ENCODE results near the gene PCSK4. TPM values are rescaled to one million over a fixed set of nuclear protein-coding genes. Genes with fewer than 3 reads are reported as not detected.

PCSK4 gene
- total and polyA plus RNA-seq, 9 of the 15 experiments (the other 6 are each of a cell fraction or from before 2014, with no cell fraction given), result 0.01 to 9.1 (median 2.1) TPM; not detected in 1

DNA sequence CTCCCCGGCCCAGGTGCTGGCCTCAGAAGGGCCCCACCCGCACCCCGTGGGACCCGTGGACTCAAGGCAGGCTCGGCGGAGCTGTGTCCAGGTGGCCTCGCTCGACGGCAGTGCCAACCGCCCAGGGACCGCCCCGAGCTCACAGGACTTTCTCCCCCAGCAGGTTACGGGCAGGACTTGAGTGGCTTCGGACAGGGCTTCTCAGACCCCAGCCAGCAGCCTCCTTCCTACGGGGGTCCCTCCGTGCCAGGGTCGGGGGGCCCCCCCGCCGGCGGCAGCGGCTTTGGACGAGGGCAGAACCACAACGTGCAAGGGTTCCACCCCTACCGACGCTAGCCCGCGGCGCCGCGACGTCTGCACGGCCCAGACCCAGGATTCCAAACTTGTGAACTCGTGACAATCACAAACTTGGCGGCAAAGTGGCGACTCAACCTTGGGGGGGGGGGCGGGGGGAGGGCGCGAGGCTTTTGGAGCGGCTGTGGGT lies 55.5 kb downstream of the PCSK4 start (continued):
- TF ChIP-seq, protein P1, sequence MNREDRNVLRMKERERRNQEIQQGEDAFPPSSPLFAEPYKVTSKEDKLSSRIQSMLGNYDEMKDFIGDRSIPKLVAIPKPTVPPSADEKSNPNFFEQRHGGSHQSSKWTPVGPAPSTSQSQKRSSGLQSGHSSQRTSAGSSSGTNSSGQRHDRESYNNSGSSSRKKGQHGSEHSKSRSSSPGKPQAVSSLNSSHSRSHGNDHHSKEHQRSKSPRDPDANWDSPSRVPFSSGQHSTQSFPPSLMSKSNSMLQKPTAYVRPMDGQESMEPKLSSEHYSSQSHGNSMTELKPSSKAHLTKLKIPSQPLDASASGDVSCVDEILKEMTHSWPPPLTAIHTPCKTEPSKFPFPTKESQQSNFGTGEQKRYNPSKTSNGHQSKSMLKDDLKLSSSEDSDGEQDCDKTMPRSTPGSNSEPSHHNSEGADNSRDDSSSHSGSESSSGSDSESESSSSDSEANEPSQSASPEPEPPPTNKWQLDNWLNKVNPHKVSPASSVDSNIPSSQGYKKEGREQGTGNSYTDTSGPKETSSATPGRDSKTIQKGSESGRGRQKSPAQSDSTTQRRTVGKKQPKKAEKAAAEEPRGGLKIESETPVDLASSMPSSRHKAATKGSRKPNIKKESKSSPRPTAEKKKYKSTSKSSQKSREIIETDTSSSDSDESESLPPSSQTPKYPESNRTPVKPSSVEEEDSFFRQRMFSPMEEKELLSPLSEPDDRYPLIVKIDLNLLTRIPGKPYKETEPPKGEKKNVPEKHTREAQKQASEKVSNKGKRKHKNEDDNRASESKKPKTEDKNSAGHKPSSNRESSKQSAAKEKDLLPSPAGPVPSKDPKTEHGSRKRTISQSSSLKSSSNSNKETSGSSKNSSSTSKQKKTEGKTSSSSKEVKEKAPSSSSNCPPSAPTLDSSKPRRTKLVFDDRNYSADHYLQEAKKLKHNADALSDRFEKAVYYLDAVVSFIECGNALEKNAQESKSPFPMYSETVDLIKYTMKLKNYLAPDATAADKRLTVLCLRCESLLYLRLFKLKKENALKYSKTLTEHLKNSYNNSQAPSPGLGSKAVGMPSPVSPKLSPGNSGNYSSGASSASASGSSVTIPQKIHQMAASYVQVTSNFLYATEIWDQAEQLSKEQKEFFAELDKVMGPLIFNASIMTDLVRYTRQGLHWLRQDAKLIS (CRISPR knock-in tag; IDR thresholded peaks at IDR 0.05), result no peak
- TF ChIP-seq, protein P2, sequence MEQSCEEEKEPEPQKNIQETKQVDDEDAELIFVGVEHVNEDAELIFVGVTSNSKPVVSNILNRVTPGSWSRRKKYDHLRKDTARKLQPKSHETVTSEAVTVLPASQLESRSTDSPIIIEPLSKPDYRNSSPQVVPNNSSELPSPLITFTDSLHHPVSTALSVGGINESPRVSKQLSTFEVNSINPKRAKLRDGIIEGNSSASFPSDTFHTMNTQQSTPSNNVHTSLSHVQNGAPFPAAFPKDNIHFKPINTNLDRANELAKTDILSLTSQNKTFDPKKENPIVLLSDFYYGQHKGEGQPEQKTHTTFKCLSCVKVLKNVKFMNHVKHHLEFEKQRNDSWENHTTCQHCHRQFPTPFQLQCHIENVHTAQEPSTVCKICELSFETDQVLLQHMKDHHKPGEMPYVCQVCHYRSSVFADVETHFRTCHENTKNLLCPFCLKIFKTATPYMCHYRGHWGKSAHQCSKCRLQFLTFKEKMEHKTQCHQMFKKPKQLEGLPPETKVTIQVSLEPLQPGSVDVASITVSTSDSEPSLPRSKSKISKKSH (CRISPR knock-in tag; IDR thresholded peaks at IDR 0.05), result no peak
- TF ChIP-seq GTF2F1 (IDR thresholded peaks at IDR 0.05; ENCODE audit: low read depth, low read length) (no peak), PHTF2 (CRISPR knock-in tag; IDR thresholded peaks at IDR 0.05) (no peak), ZNF239 (CRISPR knock-in tag; IDR thresholded peaks at IDR 0.05) (no peak), NBN (IDR thresholded peaks at IDR 0.05; ENCODE audit: low read depth) (no peak), CC2D1A (IDR thresholded peaks at IDR 0.05) (no peak), L3MBTL2 (IDR thresholded peaks at IDR 0.05) (peak; percentile 23), BRD4 (IDR thresholded peaks at IDR 0.05) (no peak), ZNF311 (CRISPR knock-in tag; IDR thresholded peaks at IDR 0.05) (no peak)
- TF ChIP-seq, protein P3, sequence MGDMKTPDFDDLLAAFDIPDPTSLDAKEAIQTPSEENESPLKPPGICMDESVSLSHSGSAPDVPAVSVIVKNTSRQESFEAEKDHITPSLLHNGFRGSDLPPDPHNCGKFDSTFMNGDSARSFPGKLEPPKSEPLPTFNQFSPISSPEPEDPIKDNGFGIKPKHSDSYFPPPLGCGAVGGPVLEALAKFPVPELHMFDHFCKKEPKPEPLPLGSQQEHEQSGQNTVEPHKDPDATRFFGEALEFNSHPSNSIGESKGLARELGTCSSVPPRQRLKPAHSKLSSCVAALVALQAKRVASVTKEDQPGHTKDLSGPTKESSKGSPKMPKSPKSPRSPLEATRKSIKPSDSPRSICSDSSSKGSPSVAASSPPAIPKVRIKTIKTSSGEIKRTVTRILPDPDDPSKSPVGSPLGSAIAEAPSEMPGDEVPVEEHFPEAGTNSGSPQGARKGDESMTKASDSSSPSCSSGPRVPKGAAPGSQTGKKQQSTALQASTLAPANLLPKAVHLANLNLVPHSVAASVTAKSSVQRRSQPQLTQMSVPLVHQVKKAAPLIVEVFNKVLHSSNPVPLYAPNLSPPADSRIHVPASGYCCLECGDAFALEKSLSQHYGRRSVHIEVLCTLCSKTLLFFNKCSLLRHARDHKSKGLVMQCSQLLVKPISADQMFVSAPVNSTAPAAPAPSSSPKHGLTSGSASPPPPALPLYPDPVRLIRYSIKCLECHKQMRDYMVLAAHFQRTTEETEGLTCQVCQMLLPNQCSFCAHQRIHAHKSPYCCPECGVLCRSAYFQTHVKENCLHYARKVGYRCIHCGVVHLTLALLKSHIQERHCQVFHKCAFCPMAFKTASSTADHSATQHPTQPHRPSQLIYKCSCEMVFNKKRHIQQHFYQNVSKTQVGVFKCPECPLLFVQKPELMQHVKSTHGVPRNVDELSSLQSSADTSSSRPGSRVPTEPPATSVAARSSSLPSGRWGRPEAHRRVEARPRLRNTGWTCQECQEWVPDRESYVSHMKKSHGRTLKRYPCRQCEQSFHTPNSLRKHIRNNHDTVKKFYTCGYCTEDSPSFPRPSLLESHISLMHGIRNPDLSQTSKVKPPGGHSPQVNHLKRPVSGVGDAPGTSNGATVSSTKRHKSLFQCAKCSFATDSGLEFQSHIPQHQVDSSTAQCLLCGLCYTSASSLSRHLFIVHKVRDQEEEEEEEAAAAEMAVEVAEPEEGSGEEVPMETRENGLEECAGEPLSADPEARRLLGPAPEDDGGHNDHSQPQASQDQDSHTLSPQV (IDR thresholded peaks at IDR 0.05), result no peak
- TF ChIP-seq, protein P4, sequence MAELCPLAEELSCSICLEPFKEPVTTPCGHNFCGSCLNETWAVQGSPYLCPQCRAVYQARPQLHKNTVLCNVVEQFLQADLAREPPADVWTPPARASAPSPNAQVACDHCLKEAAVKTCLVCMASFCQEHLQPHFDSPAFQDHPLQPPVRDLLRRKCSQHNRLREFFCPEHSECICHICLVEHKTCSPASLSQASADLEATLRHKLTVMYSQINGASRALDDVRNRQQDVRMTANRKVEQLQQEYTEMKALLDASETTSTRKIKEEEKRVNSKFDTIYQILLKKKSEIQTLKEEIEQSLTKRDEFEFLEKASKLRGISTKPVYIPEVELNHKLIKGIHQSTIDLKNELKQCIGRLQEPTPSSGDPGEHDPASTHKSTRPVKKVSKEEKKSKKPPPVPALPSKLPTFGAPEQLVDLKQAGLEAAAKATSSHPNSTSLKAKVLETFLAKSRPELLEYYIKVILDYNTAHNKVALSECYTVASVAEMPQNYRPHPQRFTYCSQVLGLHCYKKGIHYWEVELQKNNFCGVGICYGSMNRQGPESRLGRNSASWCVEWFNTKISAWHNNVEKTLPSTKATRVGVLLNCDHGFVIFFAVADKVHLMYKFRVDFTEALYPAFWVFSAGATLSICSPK (IDR thresholded peaks at IDR 0.05; ENCODE audit: borderline replicate concordance), result no peak
- TF ChIP-seq, protein P5, sequence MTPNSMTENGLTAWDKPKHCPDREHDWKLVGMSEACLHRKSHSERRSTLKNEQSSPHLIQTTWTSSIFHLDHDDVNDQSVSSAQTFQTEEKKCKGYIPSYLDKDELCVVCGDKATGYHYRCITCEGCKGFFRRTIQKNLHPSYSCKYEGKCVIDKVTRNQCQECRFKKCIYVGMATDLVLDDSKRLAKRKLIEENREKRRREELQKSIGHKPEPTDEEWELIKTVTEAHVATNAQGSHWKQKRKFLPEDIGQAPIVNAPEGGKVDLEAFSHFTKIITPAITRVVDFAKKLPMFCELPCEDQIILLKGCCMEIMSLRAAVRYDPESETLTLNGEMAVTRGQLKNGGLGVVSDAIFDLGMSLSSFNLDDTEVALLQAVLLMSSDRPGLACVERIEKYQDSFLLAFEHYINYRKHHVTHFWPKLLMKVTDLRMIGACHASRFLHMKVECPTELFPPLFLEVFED (CRISPR knock-in tag; conservative IDR thresholded peaks at IDR 0.05), result no peak
